Mesenchymal stem cell (in vitro differentiated cells and primary cell): ENCODE measurements around the gene NTNG2.

Source experiments
- DNase-seq: peaks from one replicate; pipeline ENCODE4 v3.0.0-alpha.2; 2013
- H2AFZ ChIP-seq: one replicate; pipeline ENCODE4 v1.6.1; 2013; ENCODE audit warnings: low read depth, mild to moderate bottlenecking, control low read depth, inconsistent platforms, low read length, moderate library complexity
- H2AK5ac ChIP-seq: 2 replicates; pipeline ENCODE4 v1.6.1; 2013; ENCODE audit warnings: low read length, moderate library complexity, mild to moderate bottlenecking, inconsistent platforms; ENCODE audit not compliant: severe bottlenecking
- H2BK120ac ChIP-seq: one replicate; pipeline ENCODE4 v1.6.1; 2013; ENCODE audit warnings: low read depth, mild to moderate bottlenecking, inconsistent platforms, low read length, moderate library complexity
- H2BK12ac ChIP-seq, 2 experiments: one replicate each; pipeline ENCODE4 v1.6.1; 2013; ENCODE audit warnings: inconsistent platforms in 2 of 2, low read length in 2 of 2, mild to moderate bottlenecking in 2 of 2, moderate library complexity in 2 of 2, control low read depth in 1 of 2
- H2BK15ac ChIP-seq: one replicate; pipeline ENCODE4 v1.6.1; 2013; ENCODE audit warnings: mild to moderate bottlenecking, low read depth, inconsistent platforms; ENCODE audit not compliant: poor library complexity, severe bottlenecking
- H2BK5ac ChIP-seq: 2 replicates; pipeline ENCODE4 v1.6.1; 2013; ENCODE audit warnings: low read depth, mild to moderate bottlenecking, low read length, control low read depth, inconsistent platforms; ENCODE audit not compliant: poor library complexity, severe bottlenecking
- H3K14ac ChIP-seq, 2 experiments: one replicate each; pipeline ENCODE4 v1.6.1; 2013; ENCODE audit warnings: inconsistent platforms in 2 of 2, low read length in 2 of 2, control low read depth in 1 of 2, mild to moderate bottlenecking in 1 of 2, moderate library complexity in 1 of 2
- H3K18ac ChIP-seq, 2 experiments: one replicate each; pipeline ENCODE4 v1.6.1; 2013; ENCODE audit warnings: inconsistent platforms in 2 of 2, low read length in 2 of 2, control low read depth in 1 of 2, low read depth in 1 of 2, mild to moderate bottlenecking in 1 of 2
- H3K23ac ChIP-seq, 2 experiments: one replicate each; pipeline ENCODE4 v1.6.1; 2013; ENCODE audit warnings: inconsistent platforms in 2 of 2, low read length in 2 of 2, mild to moderate bottlenecking in 2 of 2, moderate library complexity in 2 of 2, control low read depth in 1 of 2
- H3K27ac ChIP-seq: 2 replicates; pipeline ENCODE4 v1.5.1; 2013; ENCODE audit warnings: mild to moderate bottlenecking, moderate library complexity, low read length, control low read depth, inconsistent platforms; ENCODE audit not compliant: poor library complexity, severe bottlenecking
- H3K27me3 ChIP-seq, 2 experiments: 2 replicates each; pipeline versions ENCODE4 v1.6.1 to v1.7.0; 2013; ENCODE audit warnings: low read length in 2 of 2, mild to moderate bottlenecking in 2 of 2, moderate library complexity in 2 of 2, control low read depth in 1 of 2, inconsistent platforms in 1 of 2; ENCODE audit not compliant: control insufficient read depth in 1 of 2, insufficient read depth in 1 of 2
- H3K36me3 ChIP-seq, 2 experiments: 2 replicates each; pipeline versions ENCODE4 v1.6.1 to v1.7.0; 2013; ENCODE audit warnings: low read length in 2 of 2, control low read depth in 1 of 2, inconsistent platforms in 1 of 2, low read depth in 1 of 2, mild to moderate bottlenecking in 1 of 2; ENCODE audit not compliant: insufficient read depth in 2 of 2, control insufficient read depth in 1 of 2
- H3K4ac ChIP-seq, 2 experiments: one replicate each; pipeline ENCODE4 v1.6.1; 2013; ENCODE audit warnings: inconsistent platforms in 2 of 2, low read length in 2 of 2, mild to moderate bottlenecking in 2 of 2, moderate library complexity in 2 of 2, control low read depth in 1 of 2, low read depth in 1 of 2
- H3K4me1 ChIP-seq: 2 replicates; pipeline ENCODE4 v1.6.1; 2013; ENCODE audit warnings: low read depth, low read length, control low read depth; ENCODE audit not compliant: control insufficient read depth, insufficient read depth
- H3K4me2 ChIP-seq: 2 replicates; pipeline ENCODE4 v1.6.1; 2013; ENCODE audit warnings: low read length, mild to moderate bottlenecking, inconsistent platforms; ENCODE audit not compliant: poor library complexity, severe bottlenecking
- H3K4me3 ChIP-seq, 2 experiments: 2 replicates each; pipeline versions ENCODE4 v1.5.1 to v1.7.0; 2013; ENCODE audit warnings: low read length in 2 of 2, mild to moderate bottlenecking in 2 of 2, control low read depth in 1 of 2, low read depth in 1 of 2; ENCODE audit not compliant: insufficient read depth in 1 of 2
- H3K79me1 ChIP-seq: replicated peaks from 2 replicates; pipeline ENCODE4 v1.6.1; 2013; ENCODE audit warnings: mild to moderate bottlenecking, control low read depth, low read length, inconsistent platforms; ENCODE audit not compliant: poor library complexity, severe bottlenecking
- H3K9ac ChIP-seq: 2 replicates; pipeline ENCODE4 v1.7.0; 2013; ENCODE audit warnings: mild to moderate bottlenecking, low read length, moderate library complexity
- H3K9me3 ChIP-seq: 2 replicates; pipeline ENCODE4 v1.7.0; 2013; ENCODE audit warnings: mild to moderate bottlenecking, low read length; ENCODE audit not compliant: control insufficient read depth
- H4K8ac ChIP-seq: one replicate; pipeline ENCODE4 v1.6.1; 2013; ENCODE audit warnings: inconsistent platforms, mild to moderate bottlenecking, low read length, moderate library complexity
- H4K91ac ChIP-seq: one replicate; pipeline ENCODE4 v1.6.1; 2013; ENCODE audit warnings: mild to moderate bottlenecking, low read length, inconsistent platforms
- WGBS: methylation state at CpG from one replicate; pipeline ENCODE4 v1.1.7; 2013; ENCODE audit warnings: mixed read lengths; 5-methylcytosine and 5-hydroxymethylcytosine counted together

Gene NTNG2

DNA sequence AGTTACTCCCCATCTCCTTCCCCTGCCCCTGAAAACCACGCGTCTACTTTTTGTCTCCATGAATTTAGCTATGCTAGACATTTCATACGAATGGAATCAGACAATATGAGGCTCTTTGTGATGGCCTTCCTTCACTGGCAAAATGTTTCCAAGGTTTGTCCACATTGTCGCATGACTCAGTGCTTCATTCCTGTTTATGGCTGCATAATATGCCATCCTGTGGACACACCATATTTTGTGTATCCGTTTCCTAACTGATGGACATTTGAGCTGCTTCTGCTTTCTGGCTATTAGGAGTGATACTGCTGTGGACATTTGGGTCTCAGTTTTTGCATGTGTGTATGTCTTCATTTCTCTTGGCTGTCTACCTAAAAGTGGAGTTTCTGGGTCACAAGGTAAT, 14.5 kb downstream of the NTNG2 start:
- no peak for DNase-seq
- no peaks in the 10 kb centered on the region for H3K4me1 ChIP-seq
- H2AFZ ChIP-seq: no peak overlapping the region
- no peak overlapping the region for H4K8ac ChIP-seq
- peaks cover 37 to 57% of the 10 kb centered on the region in 2 experiments for H3K27me3 ChIP-seq
- H2BK15ac ChIP-seq: no peak overlapping the region
- no peak overlapping the region for H3K4ac ChIP-seq
- no peak overlapping the region for H2BK12ac ChIP-seq
- H2AK5ac ChIP-seq: no peak overlapping the region
- H3K23ac ChIP-seq: no peak overlapping the region
- H3K36me3 ChIP-seq: peaks cover 0 to 3% of the 10 kb centered on the region in 2 experiments
- H3K9me3 ChIP-seq: no peaks in the 10 kb centered on the region
- no peak overlapping the region for H3K4me3 ChIP-seq
- H2BK5ac ChIP-seq: no peak overlapping the region
- no peak overlapping the region for H2BK120ac ChIP-seq
- no peak overlapping the region for H3K14ac ChIP-seq
- H3K18ac ChIP-seq: no peak overlapping the region
- no peak overlapping the region for H3K4me2 ChIP-seq
- WGBS: 92% methylated on average over 5 of the region's 5 CpGs
- H3K9ac ChIP-seq: no peak overlapping the region
- no peak overlapping the region for H3K27ac ChIP-seq
- no peaks in the 10 kb centered on the region for H3K79me1 ChIP-seq
- no peak overlapping the region for H4K91ac ChIP-seq

- Histone ChIP-seq H3K4ac (no peak overlapping the region), H3K27me3 (peaks cover 74 to 79% of the 10 kb centered on the region in 2 experiments), H2AK5ac (no peak overlapping the region), H3K4me1 (peaks cover 1% of the 10 kb centered on the region), H3K36me3 (no peaks in the 10 kb centered on the region), H3K18ac (no peak overlapping the region), H3K23ac (no peak overlapping the region), H3K4me3 (no peak overlapping the region), H4K8ac (no peak overlapping the region), H2BK5ac (no peak overlapping the region), H3K9me3 (no peaks in the 10 kb centered on the region), H3K9ac (no peak overlapping the region), H3K79me1 (no peaks in the 10 kb centered on the region), H2BK15ac (no peak overlapping the region), H3K14ac (no peak overlapping the region), H2AFZ (no peak overlapping the region), H3K4me2 (no peak overlapping the region), H2BK12ac (no peak overlapping the region), H2BK120ac (no peak overlapping the region), H4K91ac (no peak overlapping the region), H3K27ac (no peak overlapping the region)
- DNase-seq: no peak
- 78% methylated on average over 18 of the region's 19 CpGs for WGBS
These were observed 20.0 kb downstream of the NTNG2 start for GRCh38 chr9:132181796-132182313.

- Histone ChIP-seq H3K36me3 (no peaks in the 10 kb centered on the region), H3K4me2 (no peak overlapping the region), H3K4ac (no peak overlapping the region), H3K9ac (no peak overlapping the region), H3K9me3 (no peaks in the 10 kb centered on the region), H3K14ac (no peak overlapping the region), H3K4me3 (no peak overlapping the region), H2BK5ac (no peak overlapping the region), H2BK15ac (no peak overlapping the region), H3K23ac (no peak overlapping the region), H3K18ac (no peak overlapping the region), H2AFZ (no peak overlapping the region), H3K27me3 (peaks cover 80 to 86% of the 10 kb centered on the region in 2 experiments), H4K91ac (no peak overlapping the region), H2BK120ac (no peak overlapping the region), H2BK12ac (no peak overlapping the region), H3K27ac (no peak overlapping the region), H2AK5ac (no peak overlapping the region), H3K4me1 (peaks cover 3% of the 10 kb centered on the region), H4K8ac (no peak overlapping the region), H3K79me1 (no peaks in the 10 kb centered on the region)
- 45% methylated on average over 17 of the region's 18 CpGs for WGBS
- no peak for DNase-seq
These were observed 20.6 kb downstream of the NTNG2 start for GRCh38 chr9:132182314-132183091.

- H3K23ac ChIP-seq: no peak overlapping the region
These were observed 21.3 kb downstream of the NTNG2 start for GRCh38 chr9:132183134-132183533.

More at GRCh38 chr9:132183134-132183533, 21.3 kb downstream of the NTNG2 start:
- no peak overlapping the region for H3K27ac ChIP-seq
- DNase-seq: no peak
- no peak overlapping the region for H3K14ac ChIP-seq
- H3K4me3 ChIP-seq: no peak overlapping the region
- H3K9ac ChIP-seq: no peak overlapping the region
- no peaks in the 10 kb centered on the region for H3K9me3 ChIP-seq
- H3K4ac ChIP-seq: no peak overlapping the region
- no peak overlapping the region for H2BK15ac ChIP-seq
- 38% methylated on average over 9 of the region's 9 CpGs for WGBS
- no peaks in the 10 kb centered on the region for H3K79me1 ChIP-seq
- H3K18ac ChIP-seq: no peak overlapping the region
- no peak overlapping the region for H2BK12ac ChIP-seq
- no peak overlapping the region for H3K4me2 ChIP-seq
- H3K36me3 ChIP-seq: no peaks in the 10 kb centered on the region
- H2AFZ ChIP-seq: no peak overlapping the region
- H3K27me3 ChIP-seq: peaks cover 87 to 91% of the 10 kb centered on the region in 2 experiments
- H2AK5ac ChIP-seq: no peak overlapping the region
- no peak overlapping the region for H2BK120ac ChIP-seq
- H4K91ac ChIP-seq: no peak overlapping the region
- H3K4me1 ChIP-seq: peaks cover 6% of the 10 kb centered on the region
- H4K8ac ChIP-seq: no peak overlapping the region
- H2BK5ac ChIP-seq: no peak overlapping the region
